ENCODE results near the gene ANKRD40.
"Not testable (repeated sequence)": the region's sequence is repeated elsewhere in the genome, so short reads cannot be mapped to it uniquely, and the experiment has no call there.

Gene ANKRD40, protein sequence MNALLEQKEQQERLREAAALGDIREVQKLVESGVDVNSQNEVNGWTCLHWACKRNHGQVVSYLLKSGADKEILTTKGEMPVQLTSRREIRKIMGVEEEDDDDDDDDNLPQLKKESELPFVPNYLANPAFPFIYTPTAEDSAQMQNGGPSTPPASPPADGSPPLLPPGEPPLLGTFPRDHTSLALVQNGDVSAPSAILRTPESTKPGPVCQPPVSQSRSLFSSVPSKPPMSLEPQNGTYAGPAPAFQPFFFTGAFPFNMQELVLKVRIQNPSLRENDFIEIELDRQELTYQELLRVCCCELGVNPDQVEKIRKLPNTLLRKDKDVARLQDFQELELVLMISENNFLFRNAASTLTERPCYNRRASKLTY

GRCh38 chr17:50707289-50708049 is at the start of gene ANKRD40:
Gene ANKRD40 (minus strand): TSS chr17:50707914. CDS start chr17:50707654, 260 bp downstream.
- DNase-seq = peak; percentile 94 to 96
- TF ChIP-seq POLR2A (IDR thresholded peaks at IDR 0.05; ENCODE audit: low read length) (no peak), GATA1 (IDR thresholded peaks at IDR 0.05; ENCODE audit: low read depth, low read length) (no peak)

DNA sequence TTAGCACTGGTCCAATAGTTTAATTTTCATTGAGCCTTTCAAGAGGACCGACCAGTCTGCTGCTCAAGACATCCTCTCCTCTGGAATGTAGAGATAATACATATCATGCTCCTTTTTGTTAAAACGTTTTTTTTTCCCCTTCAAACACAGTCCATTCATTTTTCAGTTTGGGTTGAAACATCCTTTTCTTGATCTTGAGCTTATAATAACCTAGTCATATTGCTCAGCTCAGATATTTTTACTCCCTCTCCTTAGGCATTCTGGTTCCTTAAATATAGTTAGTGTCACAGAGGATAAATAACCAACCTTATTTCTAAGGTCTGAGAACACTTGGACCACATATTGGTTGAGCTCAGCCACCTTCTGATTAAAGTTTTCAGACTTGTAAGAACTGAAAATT is 46.8 kb upstream of the ANKRD40 start:
- DNase-seq = no peak
- TF ChIP-seq POLR2A (IDR thresholded peaks at IDR 0.05; ENCODE audit: low read length) = no peak
- no peak for TF ChIP-seq GATA1 (IDR thresholded peaks at IDR 0.05; ENCODE audit: low read depth, low read length)

- DNase-seq = no peak
- no peak for TF ChIP-seq POLR2A (IDR thresholded peaks at IDR 0.05; ENCODE audit: low read length)
- no peak for TF ChIP-seq GATA1 (IDR thresholded peaks at IDR 0.05; ENCODE audit: low read depth, low read length)
These were observed 41.5 kb upstream of the ANKRD40 start for GRCh38 chr17:50749245-50749644.

DNA sequence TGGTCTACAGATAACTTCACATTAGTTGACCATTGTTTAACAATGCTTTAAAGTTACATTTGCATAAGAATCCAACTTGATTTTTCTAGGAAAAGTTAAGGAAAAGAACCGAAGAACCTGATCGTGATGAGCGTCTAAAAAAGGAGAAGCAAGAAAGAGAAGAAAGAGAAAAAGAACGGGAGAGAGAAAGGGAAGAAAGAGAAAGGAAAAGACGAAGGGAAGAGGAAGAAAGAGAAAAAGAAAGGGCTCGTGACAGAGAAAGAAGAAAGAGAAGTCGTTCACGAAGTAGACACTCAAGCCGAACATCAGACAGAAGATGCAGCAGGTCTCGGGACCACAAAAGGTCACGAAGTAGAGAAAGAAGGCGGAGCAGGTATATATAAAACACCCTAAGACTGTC is 37.9 kb upstream of the ANKRD40 start:
- DNase-seq = no peak
- TF ChIP-seq GATA1 (IDR thresholded peaks at IDR 0.05; ENCODE audit: low read depth, low read length) (no peak), POLR2A (IDR thresholded peaks at IDR 0.05; ENCODE audit: low read length) (no peak)

- no peak for DNase-seq
- no peak for TF ChIP-seq POLR2A (IDR thresholded peaks at IDR 0.05; ENCODE audit: low read length)
- TF ChIP-seq GATA1 (IDR thresholded peaks at IDR 0.05; ENCODE audit: low read depth, low read length) = no peak
These were observed 31.4 kb upstream of the ANKRD40 start for GRCh38 chr17:50739098-50739497.

- TF ChIP-seq POLR2A (IDR thresholded peaks at IDR 0.05; ENCODE audit: low read length) (no peak), GATA1 (IDR thresholded peaks at IDR 0.05; ENCODE audit: low read depth, low read length) (no peak)
- no peak for DNase-seq
These were observed 29.5 kb upstream of the ANKRD40 start for GRCh38 chr17:50737118-50737698.

- no peak for DNase-seq
- TF ChIP-seq GATA1 (IDR thresholded peaks at IDR 0.05; ENCODE audit: low read depth, low read length) = no peak
- TF ChIP-seq POLR2A (IDR thresholded peaks at IDR 0.05; ENCODE audit: low read length) = no peak
These were observed 27.6 kb upstream of the ANKRD40 start for GRCh38 chr17:50735287-50735686.

GRCh38 chr17:50731575-50732460 is 24.1 kb upstream of the ANKRD40 start:
- TF ChIP-seq GATA1 (IDR thresholded peaks at IDR 0.05; ENCODE audit: low read depth, low read length) (no peak), POLR2A (IDR thresholded peaks at IDR 0.05; ENCODE audit: low read length) (no peak)
- peak; percentile 47 to 49 for DNase-seq

DNA sequence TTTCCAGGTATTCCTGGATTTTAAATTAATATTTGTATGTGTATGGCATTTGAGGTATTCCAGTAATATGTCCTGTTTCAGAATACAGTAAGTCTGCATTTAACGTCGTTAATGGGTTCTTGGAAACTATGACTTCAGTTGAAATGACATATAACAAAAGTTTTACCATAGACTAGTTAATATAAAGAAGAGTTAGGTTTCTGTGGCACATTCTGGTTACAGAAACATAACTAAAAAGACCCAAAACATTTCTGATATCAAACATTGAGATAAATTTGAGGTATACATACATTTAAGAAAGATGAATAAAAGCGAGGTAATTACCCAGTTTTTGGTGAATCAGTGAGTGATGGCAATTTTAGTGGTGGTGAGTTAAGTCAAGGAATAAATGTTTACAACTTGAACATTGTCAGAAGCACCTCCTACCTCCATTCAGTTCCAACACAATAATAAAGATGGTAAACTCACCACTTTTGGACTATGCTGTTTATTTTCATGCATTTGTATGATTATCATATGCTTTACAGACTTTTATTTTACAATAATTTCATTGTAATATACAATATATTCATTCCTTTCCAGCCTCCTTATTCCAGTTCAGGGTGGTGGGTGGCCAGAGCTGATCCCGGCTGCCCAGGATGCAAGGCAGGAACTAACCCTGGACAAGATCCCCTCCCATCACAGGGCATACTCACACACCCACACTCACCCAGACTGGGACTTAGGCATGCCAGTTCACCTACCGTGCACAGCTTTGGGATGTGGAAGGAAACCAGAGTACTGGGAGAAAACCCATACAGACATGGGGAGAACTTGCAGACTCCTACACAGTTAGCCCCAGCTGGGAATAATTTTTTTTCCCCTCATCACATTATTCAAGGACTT is 21.4 kb upstream of the ANKRD40 start:
- no peak for DNase-seq
- no peak for TF ChIP-seq GATA1 (IDR thresholded peaks at IDR 0.05; ENCODE audit: low read depth, low read length)
- no peak for TF ChIP-seq POLR2A (IDR thresholded peaks at IDR 0.05; ENCODE audit: low read length)

DNA sequence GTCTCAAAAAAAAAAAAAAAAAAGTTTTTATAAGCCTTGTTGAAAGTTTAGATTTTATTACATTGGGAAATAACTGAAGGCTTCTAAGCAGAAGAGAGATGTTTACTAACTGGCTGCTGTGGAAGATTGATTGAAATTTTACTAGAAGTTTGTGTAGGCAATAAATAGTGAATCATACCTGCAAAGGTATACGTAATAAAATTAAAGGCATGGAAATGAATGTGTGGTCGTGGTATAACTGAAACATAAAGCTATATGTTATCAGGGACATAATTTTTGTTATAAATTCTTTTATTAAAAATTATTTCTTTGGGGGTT is 20.4 kb upstream of the ANKRD40 start:
- TF ChIP-seq GATA1 (IDR thresholded peaks at IDR 0.05; ENCODE audit: low read depth, low read length) (no peak), POLR2A (IDR thresholded peaks at IDR 0.05; ENCODE audit: low read length) (no peak)
- no peak for DNase-seq

- TF ChIP-seq GATA1 (IDR thresholded peaks at IDR 0.05; ENCODE audit: low read depth, low read length) (no peak), POLR2A (IDR thresholded peaks at IDR 0.05; ENCODE audit: low read length) (no peak)
- DNase-seq = no peak
These were observed 18.3 kb upstream of the ANKRD40 start for GRCh38 chr17:50725769-50726655.

DNA sequence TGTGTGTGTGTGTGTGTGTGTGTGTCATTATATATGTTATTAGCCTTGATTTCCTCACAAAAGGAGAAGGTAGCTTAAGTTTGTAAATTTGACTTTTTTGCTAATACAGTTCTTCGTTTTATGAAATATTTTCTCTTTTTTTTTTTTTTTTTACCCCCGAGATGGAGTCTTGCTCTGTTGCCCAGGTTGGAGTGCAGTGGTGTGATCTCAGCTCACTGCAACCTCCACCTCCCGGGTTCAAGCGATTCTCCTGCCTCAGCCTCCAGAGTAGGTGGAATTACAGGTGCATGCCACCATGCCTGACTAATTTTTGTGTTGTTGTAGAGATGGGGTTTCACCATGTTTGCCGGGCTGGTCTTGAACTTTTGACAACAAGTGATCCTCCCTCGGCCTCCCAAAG is 16.9 kb upstream of the ANKRD40 start:
- DNase-seq = not testable (repeated sequence)

Measured in erythroblast (primary cell).